Stimulated activated naive CD8-positive, alpha-beta T cell treated with anti-CD3 and anti-CD28 coated beads, Interleukin-15, Interleukin-2, amounts not matched to agents 100 U/mL and 50 U/mL, for 24 hours (primary cell): ENCODE results near the gene HSH2D.
A peak's percentile ranks its signal among the peaks of the same experiment; 100 is the strongest.

Source experiments
- ATAC-seq: fragments of 150-1000 bp; cut with Tn5 transposase; one replicate; pipeline ENCODE4 v1.10.0; 2021
- DNase-seq: peaks from one replicate; pipeline ENCODE4 v3.0.0; 2021

Gene HSH2D

GRCh38 chr19:16119075-16119857 lies 24.2 kb upstream of the HSH2D start:
- peak; percentile 56 for ATAC-seq
- DNase-seq: peak; percentile 33

DNA sequence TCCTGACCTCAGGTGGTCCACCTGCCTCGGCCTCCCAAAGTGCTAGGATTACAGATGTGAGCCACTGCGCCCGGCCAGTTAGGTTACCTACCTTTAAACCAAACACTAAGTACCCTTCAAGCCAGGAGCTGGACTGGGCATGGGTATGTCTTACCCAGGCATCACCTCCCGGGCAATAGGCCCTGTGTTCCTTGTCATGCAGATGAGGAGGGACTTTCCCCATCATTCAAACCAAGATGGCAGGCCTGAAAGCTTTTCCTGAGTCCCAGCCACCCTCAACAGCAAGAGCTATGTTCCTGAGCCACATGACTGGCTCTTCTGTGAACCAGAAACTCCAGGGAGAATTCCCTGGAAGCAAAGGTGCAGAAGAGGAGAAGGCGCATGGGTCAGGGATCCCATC lies 22.3 kb upstream of the HSH2D start:
- DNase-seq (no peak), ATAC-seq (no peak)

DNA sequence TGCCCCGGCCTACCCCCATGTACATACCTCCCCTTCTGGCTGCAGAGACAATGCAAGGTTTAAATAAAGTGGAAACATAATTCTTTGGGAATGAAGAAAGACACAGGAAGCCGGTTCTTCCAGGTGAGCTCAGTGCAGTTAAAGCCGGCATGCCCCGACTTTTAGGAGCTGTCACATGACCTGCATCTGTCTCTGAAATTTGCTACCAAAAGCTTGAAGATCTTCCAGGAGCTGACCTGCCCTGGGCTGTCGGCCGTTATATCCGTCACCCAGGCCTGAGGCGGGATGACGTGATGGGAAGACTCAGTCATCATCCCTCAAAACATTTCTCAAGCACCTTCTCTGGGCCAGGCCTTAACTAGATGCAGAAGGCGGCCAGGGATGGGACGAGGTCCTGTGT lies 21.5 kb upstream of the HSH2D start:
- no peak for DNase-seq
- ATAC-seq: no peak

DNA sequence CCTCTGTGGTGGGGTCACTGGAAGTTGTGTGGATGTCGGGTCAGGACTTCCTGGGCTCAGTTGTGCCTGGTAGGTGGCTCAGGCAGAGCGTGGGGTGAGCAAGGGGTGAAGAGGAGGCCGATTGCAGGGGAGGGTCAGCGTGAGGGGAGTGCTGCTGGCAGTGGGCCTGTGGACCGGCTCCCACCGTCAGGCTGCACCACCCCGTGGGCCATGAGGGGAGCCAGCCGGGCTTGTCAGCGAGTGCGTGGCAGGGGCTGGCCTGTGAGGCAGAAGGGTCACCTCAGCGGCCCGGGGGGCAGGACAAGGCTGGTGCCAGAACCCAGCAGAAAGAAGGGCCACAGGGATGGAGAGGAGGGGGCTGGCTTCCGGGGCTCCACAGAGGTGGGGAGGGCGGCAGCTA lies 18.5 kb upstream of the HSH2D start:
- no peak for ATAC-seq
- DNase-seq: no peak

DNA sequence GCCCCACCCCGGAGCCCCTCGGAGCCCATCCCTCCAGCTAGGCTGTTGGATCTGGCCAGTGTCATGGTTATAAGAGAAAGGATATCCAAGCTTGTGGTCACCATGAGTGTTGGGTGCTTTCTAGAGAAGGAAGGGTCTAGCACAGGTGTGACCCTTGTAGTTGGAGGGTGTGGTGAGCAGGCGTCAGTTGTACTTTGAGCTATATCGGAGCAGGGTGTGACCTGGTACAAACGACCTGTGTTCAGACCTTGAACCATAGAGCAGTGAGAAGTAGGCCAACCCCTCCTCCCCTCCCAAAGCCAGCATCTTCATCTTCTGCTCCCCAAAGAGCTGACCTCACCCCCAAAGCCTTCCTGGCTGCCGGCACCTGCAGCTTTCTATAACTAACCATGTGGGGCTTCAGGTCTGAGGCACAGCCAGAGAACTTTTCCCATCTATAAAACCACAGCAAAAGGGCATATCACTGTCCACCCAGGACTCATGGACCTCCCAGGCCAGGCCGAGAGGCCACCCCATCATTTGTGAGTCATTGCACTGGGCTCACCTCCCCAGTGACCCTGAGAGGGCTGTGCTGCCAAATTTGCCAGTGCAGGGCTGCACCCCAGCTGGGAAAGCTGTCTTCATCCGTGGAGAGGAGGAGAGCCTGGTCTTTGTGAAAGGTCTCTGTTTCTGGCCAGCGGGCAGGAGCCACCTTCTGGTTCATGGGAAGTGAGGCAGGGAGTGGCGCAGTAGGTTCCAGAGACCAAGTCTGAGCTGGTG lies 17.6 kb upstream of the HSH2D start:
- DNase-seq (no peak), ATAC-seq (no peak)

GRCh38 chr19:16127080-16127479 lies 16.4 kb upstream of the HSH2D start:
- DNase-seq (no peak), ATAC-seq (no peak)

- no peak for ATAC-seq
- DNase-seq: no peak
Observed at GRCh38 chr19:16127776-16128371, 15.6 kb upstream of the HSH2D start.

GRCh38 chr19:16131648-16132047 lies 11.8 kb upstream of the HSH2D start:
- DNase-seq (no peak), ATAC-seq (no peak)

- no peak for DNase-seq
- ATAC-seq: no peak
Observed at GRCh38 chr19:16133818-16134217, 9.7 kb upstream of the HSH2D start.

- ATAC-seq (no peak), DNase-seq (no peak)
Observed at GRCh38 chr19:16134510-16134909, 9.0 kb upstream of the HSH2D start.

GRCh38 chr19:16135430-16136127 lies 7.9 kb upstream of the HSH2D start:
- ATAC-seq: no peak

GRCh38 chr19:16136185-16136999 lies 7.1 kb upstream of the HSH2D start:
- no peak for DNase-seq
- no peak for ATAC-seq

More at GRCh38 chr19:16135430-16136127, 7.9 kb upstream of the HSH2D start:
- no peak for DNase-seq

GRCh38 chr19:16139752-16140151 lies 3.7 kb upstream of the HSH2D start:
- no peak for ATAC-seq
- peak; percentile 23 for DNase-seq

GRCh38 chr19:16141043-16141442 lies 2.4 kb upstream of the HSH2D start:
- ATAC-seq (no peak), DNase-seq (peak; percentile 27)

DNA sequence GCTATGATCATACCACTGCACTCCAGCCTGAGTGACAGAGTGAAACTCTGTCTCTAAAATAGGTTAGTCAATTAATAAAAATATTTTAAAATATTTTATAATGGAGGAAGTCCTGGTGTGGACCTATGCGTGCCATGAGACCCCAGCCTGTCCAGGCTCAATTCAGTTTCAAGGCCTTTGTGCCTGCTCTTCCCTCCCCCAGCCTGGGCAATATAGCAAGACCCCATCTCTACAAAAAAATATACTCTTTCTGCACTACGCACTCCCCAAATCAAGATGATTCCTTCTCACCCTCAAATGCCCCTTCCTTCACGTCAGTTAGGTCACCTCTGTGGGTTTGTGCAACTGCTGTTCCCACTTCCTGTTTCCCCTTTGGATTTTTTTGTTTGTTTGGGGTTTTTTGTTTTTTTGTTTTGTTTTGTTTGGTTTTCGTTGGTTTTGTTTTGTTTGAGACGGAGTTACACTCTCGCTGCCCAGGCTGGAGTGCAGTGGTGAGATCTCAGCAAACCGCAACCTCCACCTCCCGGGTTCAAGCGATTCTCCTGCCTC lies 1.4 kb upstream of the HSH2D start:
- ATAC-seq (no peak), DNase-seq (no peak)

- ATAC-seq: no peak
- no peak for DNase-seq
Observed at GRCh38 chr19:16144216-16144581, 714 bp downstream of the HSH2D start.

DNA sequence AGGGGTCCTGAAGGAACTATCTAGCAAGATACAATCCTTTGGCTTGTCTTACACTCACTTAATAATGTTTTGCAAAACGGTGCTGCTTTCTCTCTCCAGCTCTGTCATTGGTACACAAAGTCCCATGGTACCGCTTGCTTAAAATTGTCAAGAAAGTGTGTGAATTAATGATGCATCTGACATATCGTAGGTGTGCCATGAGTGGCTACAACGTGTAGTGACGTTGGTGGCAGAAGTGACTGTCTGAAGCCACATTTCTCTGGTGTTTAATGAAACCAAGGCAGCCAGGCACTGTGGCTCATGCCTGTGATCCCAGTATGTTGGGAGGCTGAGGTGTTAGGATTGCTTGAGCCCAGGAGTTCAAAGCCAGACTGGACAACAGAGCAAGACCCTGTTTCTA lies 2.6 kb downstream of the HSH2D start:
- no peak for ATAC-seq
- no peak for DNase-seq

DNA sequence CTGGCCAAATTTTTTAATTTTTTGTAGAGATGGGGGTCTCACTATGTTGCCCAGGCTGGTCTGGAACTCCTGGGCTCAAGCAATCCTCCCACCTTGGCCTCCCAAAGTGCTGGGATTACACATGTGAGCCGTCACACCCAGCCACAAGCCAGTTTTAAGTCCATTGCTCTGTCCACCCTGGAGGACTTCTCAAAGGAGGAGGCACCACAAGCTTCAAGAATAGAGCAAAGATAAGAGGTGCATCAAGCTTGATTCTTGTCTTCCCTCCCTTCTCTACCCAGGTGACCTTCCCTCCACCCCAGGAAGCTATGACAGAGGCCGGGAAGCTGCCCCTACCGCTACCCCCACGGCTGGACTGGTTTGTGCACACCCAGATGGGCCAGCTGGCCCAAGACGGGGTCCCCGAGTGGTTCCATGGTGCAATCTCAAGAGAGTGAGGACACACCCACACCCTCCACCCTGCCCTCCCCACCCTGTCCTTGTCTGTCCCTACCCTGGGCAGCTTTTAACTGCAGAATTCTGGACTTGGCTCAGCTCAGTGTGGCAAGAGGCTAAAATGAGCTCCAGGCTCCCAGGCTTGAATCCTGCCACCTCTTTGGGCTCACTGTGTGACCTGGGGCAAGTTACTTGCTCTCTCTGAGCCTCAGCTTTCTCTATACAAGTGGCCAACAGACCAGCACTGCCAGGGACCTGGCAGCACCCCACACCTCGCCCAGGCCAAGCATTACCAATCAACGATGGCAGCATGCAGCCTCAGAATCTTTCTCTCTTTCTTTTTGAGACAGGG lies 5.2 kb downstream of the HSH2D start:
- DNase-seq (no peak), ATAC-seq (no peak)

- no peak for ATAC-seq
Observed at GRCh38 chr19:16153582-16154336, 10.3 kb downstream of the HSH2D start.

DNA sequence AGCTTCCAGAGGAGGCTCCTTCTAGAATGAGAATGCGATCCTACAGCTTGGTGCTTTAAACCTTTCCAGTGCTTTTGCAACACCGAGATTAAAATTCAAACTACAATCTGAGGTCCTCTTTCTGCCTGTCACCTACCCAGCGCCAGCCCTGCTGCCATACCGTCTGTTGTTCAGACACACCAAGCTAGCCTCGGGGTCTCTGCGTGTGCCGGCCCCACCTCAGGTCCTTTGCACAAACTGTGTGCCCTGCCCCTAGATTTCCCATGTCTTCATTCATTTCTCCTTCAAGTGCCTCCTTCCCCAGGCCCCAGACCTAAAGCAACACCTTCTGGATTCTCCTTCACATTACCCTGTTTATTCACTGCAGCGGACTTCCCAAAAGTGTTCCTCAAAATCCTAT lies 11.1 kb downstream of the HSH2D start:
- ATAC-seq (no peak), DNase-seq (no peak)

More at GRCh38 chr19:16153582-16154336, 10.3 kb downstream of the HSH2D start:
- DNase-seq: no peak
